ENCODE results near the gene PHLDB2.

DNA sequence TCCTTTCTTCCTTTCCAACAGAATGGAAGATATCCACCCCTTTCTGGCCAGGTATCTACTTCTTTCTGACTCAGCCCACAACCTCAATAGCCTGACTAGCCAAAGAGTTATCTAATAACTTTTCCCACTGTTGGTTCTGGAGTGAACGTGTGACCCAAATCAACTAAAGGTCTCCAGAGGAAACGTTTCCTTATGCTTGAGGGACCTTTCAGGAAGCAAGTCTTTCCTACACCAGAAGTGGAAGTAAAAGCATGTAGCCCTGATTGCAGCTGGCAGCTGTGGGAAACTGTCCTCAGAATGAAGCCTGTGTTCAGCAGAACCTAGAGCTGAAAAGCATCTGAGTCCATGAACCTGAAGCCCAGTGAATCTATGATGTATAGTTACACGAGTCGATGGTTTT lies 34.7 kb upstream of the PHLDB2 start:
- TF ChIP-seq POLR2A (IDR thresholded peaks at IDR 0.05; ENCODE audit: low read length) = no peak
- no peak for TF ChIP-seq GATA1 (IDR thresholded peaks at IDR 0.05; ENCODE audit: low read depth, low read length)
